ENCODE results near the gene LEMD1.

LEMD1 gene

DNA sequence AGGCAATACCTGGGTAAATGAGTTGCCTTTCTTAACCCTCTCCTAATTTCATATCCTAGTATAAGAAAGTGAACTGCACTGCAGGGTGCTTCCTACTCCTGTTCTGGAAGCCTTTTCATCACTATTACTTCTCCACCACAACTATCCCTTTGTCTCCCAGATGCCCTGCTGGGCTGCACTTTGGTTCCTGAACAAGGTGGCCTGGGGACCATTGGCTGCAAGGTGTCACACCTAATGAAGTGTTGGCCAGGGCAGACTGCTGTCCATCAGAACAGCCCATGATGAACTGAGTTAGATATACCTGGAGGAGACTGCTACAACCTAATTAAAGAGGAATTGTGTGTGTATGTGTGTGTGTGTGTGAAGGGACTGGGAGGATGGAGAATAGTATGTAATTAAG lies 63.3 kb downstream of the LEMD1 start:
- no peak overlapping the region for H3K27ac ChIP-seq
- DNase-seq (ENCODE audit: low read depth, low spot score), result no peak

DNA sequence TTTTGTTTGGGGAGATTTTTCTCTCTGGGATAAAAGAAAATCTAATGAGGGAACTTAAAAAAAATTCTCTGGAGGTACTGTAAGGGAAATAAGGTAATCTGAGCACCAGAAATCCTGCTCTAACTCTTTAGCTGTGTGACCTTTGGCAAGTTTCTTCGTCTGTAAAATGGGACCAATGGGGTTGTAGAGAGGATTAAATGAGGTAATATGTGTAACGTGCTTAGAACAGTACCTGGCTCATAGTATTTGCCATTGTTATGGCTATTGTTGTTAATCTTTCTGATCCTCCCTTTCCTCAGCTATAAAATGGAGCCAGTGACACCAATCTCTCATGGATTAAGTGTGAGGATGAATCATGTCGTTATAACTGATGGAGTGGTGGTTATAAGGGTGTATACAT lies 64.3 kb downstream of the LEMD1 start:
- no peak for DNase-seq (ENCODE audit: low read depth, low spot score)
- H3K27ac ChIP-seq, result no peak overlapping the region

DNA sequence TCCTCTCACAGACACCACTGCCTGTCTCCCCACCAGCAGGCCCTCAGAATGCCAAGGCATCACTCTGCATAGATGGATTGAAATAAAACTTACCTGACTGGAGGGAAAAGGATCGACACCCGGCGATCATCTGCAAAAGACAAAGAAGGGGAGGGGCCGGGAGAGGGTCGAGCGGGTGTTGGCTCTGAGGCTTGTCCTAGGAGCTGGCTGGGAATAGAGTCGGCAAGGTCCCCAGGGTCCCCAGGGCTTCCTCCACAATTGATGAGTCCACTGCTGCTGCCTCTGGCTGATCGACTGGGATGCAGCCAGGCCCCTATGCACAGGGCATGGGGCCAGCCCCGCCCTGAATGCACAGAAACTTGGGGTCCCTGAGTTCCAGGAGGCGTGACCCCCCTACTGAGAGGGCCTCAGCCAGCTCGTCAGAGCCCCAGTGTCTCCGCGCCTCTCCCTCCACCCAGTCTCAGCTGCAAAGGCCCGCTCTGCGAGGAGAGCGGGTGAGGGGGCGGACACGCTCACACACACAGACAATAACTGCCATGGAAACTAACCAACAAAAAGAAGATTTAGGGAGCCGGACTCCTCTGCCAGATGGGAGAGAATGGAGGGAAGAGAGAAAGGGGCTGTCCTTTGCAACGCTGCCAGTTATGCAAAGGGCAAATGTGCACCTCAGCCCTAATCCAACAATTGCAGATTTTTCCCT lies 65.3 kb downstream of the LEMD1 start, which contains the start of gene KLHDC8A:
Gene KLHDC8A (minus strand): TSS at position 483 of the 700 bp plus-strand sequence. CDS start 13,318 bp downstream, outside the sequence.
- H3K27ac ChIP-seq, result no peak within 1 kb of the TSS
- no peak for DNase-seq (ENCODE audit: low read depth, low spot score)

DNA sequence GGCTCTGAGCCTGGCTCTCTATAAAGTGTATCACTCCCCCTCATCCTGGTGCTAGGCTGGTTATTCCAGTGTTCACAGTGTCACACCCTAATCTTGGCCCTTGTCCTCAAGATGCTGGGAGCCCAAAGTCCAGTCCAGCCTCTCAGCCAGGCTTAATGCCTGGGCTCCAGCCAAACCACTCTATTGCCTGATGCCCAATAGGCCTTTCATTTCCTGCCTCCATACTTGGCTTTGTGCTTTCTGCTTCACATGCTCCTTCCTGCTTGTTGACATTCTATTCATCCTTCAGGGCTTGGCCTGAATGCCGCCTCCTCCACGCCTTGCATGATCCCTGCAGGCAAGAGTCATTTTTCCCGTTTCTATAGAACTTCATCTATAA lies 66.8 kb downstream of the LEMD1 start:
- peak; percentile 51 for DNase-seq (ENCODE audit: low read depth, low spot score)
- H3K27ac ChIP-seq, result peak overlapping the region; percentile 47

DNA sequence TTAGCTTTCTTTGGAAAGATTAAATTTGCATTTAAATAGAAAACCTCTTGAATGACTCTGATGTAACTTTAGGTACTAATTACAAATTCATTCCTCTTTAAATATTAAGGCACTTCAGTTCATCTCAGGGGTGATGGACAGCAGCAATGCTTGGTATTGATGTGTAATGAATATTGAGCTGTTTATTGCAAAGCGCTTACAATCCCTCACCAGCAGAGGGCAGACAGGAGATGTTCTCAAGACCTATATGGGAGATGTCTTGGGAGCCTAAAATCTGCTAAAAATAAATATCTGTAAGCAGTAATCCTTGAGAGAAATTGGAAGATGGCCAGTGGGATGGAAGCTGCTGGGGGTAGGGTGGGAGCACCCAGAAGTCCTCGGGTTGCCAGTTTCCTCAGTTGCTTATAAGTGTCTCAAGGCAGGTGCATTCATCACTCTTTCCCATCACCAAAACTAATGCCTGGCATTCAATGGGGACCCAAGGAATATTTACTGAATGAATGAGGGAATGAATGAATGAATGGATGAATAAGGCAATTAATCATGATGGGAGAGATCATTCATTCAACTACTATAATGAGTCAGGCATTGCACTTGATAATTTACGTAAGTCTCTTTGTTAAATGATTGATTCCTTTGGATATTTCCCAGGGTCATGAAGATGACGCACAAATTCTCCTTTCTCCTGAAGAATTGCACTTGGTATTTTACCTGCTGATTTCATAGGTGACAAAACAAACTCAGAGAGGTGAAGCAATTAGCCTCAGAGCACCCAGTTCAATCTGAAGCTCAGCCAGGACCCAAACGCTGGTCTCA lies 67.4 kb downstream of the LEMD1 start:
- H3K27ac ChIP-seq, result peak overlapping the region; percentile 47
- DNase-seq (ENCODE audit: low read depth, low spot score), result no peak

DNA sequence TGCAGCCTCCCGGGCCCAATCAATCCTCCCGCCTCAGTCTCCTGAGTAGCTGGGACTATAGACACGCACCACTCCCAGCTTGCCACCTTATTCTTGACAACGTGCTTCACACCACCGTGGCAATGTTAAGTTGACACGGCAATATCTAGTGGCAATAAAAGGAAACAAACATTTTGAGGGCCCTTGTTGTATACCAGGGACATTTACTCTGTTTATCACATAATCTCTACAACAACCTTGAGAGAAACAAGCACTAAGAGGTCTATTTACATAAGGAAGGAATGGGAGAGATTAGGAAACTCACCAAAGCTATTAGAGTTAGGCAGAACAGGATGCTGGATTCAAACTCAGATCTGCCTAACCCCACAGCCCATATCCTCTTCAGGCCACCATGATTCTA lies 68.2 kb downstream of the LEMD1 start:
- DNase-seq (ENCODE audit: low read depth, low spot score), result no peak
- H3K27ac ChIP-seq, result no peak overlapping the region

DNA sequence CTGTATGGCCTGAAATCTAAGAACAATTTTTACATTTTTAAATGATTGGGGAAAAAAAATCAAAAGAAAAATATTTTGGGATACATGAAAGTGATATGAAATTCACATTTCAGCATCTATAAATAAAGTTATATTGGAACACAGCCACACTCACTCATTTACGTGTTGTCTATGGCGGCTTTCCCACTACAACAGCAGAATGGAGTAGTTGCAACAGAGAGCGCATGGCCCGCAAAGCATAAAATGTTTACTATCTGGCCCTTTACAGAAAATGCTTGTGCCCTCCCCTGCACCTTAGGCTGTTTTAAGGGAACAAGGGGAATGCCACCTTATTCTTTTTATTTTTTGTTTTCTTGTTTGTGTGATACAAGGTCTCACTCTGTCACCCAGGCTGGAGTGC lies 68.7 kb downstream of the LEMD1 start:
- H3K27ac ChIP-seq, result no peak overlapping the region
- no peak for DNase-seq (ENCODE audit: low read depth, low spot score)

DNA sequence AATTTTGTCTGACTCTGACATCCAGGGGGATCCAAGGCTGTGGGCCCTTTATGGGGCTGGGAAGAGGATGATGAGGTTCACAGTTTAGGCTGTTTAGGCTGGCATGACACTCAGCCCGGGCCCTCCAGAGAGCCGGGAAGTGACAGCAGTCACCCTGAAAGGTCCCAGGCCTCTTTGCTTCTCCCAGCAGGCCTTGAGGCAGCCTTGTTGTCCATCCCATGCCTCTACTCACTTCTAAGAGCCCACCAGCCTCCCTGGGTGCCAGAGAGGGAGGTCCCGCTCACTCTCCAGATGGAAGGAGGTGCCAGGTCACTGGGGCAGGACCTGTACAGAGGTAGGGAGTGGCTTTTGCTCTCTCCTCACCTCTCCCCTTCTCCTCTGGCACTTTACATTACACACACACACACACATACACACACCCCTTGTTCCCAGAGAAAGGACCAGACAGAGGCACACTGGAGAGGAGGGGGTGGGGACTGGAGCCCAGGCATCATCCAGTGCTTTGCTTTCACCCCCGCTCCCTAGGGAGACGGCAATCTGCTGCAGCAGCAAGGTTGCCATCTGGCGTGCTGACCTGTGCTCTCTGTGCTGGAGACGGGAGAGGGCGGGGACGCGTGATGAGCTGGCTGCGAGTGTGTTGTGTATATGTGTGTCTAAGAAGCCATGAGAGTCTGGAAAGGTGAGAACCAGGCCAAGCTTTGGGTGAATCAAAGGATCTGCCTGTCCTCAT lies 69.7 kb downstream of the LEMD1 start:
- peak; percentile 45 for DNase-seq (ENCODE audit: low read depth, low spot score)
- H3K27ac ChIP-seq, result no peak overlapping the region

DNA sequence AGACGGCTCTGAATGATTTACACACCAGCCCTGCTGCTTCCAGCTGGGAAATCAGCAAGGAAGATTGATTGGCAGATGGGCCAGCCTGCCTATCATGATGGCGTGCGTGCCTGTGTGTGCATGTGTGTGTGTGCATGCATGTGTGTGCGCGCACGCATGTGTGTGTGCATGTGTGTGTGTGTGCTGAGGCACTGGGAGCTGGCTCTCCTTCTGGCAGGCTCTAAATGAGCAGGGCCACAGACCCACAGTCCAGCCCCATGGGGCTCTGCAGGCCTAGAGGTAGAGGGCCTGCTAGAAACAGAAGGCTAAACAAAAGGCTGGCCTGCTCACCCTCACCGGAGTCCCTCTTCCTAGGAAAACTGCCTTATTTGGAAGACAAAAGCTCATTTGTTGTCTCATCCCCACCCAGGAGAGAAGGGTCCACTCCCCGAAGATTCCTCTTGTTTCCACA lies 71.1 kb downstream of the LEMD1 start:
- H3K27ac ChIP-seq, result no peak overlapping the region
- no peak for DNase-seq (ENCODE audit: low read depth, low spot score)

DNA sequence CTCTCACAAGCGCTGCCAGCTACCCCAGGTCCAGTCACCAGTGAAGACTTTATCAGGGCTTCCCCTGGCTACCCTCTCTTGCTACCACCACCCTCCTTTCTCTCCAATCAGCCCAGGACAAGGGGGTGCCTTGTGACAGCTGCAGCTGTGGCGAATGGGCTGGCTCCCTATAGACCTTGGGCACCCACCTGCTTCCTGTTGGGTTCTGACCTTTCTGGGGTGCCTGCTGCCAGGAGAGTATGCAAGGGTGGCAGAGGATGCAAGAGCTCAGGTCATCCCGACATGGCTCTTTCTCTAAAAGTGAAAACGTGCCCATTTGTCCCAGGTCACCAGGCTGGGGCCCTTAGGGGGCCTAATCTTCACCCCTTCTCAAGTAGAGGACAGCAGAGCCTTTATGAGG lies 71.7 kb downstream of the LEMD1 start:
- no peak overlapping the region for H3K27ac ChIP-seq

DNA sequence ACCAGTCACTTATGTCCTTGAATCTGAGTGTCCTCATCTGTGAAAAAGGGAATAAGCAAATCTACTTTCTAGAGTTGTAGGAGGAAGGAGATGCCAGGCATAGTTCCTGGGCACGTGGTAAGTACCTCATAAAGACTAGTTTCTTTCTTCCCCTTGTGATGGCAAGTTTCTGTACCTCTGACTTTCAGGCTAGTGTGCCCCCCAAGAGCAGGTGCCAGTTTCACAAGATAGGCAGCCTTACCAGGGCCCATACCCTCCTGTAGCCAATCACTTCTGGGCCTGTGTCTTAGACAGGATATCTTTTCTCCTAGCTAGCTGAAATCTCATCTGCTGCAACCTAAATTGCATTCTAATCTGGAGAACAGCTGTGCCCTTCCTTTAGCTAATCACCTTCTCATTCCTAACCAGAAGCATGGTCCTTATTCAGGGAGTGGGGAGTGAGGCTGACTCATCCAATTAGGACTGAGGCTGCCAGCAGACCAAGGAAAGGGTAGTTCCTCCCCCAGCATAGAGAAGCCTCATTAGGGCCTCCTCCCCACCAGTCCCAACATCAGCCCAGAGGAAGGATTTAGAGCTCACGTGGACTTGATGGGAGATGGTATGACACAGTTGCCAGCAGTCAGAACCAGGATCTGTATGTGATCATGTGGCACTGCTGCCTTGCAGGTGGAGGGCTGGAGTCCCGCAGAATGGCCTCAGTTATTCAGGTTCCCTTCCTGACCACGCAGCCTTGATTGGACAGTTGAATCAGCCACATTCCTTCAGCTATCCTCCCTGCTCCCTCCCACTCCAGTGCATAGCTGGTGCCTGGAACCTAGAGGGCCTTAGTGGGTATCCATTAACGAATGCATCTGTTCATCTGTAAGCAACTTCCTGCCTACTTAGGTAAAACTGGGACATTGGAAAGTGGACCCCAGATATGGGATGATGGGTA lies 73.0 kb downstream of the LEMD1 start:
- DNase-seq (ENCODE audit: low read depth, low spot score), result no peak
- H3K27ac ChIP-seq, result no peak overlapping the region

More for the DNA sequence above, 71.7 kb downstream of the LEMD1 start:
- DNase-seq (ENCODE audit: low read depth, low spot score), result no peak

DNA sequence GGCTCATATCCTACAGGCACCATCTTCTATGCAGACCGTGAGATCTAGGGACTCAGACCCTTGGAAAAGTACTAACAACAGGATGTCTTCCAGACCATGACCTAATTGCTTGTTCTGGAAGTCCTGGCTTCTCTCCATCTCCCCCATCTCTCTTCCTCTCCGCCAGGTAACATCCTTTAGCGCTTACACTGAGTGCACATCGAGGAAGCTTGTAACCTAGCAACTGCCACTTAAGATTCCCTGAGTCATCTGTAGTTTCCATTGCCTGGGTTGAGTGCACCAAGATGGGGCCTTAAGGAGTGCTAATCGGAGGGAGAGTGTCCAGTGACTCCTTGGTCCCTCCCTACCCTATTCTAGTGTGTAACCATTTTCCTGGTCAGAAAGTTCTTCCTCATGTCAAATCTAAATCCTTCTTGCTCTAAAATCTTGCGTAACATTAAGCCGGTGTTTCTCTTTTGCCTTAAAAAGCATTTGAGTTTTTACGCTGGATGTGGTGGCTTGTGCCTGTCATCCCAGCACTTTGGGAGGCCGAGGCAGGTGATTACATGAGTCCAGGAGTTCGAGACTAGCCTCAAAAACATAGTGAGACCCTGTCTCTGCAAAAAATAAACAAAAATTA lies 74.8 kb downstream of the LEMD1 start:
- H3K27ac ChIP-seq, result no peak overlapping the region
- no peak for DNase-seq (ENCODE audit: low read depth, low spot score)

DNA sequence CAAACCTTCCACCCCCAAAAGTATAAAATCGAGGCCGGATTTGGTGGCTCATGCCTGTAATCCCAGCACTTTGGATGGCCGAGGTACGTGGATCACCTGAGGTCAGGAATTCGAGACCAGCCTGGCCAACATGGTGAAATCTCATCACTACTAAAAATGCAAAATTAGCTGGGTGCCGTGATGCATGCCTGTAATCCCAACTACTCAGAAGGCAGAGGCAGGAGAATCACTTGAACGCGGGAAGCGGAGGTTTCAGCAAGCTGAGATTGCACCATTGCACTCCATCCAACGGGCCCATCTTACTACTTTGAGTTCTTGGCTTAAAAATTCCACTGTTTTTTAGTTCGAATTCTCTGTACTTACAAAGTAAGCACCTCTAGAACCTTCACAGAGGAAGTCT lies 76.1 kb downstream of the LEMD1 start:
- H3K27ac ChIP-seq, result no peak overlapping the region
- DNase-seq (ENCODE audit: low read depth, low spot score), result no peak

DNA sequence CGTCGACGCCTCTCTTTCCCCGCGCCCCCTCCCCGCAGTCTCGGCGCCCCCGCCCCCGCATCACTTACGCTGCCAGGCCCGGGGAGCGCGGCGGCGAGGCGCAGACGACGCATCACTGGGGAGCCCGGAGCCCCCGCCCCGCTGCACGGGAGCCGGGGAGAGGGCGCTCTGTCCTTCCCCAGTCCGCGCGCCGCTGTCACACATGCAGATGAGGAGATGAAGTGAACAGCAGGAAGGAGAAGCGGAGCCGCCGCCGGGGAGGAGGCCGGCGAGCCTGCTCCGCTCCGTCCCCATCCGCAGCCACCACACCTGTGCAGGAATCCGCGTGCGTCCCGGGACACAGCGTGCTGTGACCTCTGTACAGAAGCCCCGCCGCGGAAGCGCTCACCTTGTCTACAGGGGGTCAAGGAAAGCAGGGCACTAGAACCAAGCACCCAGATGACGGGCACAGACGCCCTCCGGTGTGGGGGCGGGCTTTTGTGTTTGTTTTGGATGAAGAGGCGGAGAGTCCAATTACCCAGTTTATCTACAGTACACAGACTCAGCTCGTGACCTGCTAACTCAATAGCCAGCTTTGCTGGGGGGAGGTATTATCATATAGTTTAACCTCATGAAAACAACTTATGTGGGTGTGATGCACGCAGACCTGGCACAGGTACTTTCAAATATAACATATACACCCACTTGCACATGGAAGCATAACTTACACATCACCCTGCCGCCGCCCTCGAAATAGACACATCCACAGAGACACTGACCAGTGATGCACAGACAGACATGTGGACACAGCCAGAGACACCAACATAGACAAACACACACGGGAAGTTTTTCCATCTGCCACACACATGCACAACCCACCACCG lies 77.6 kb downstream of the LEMD1 start:
- no peak for DNase-seq (ENCODE audit: low read depth, low spot score)
- H3K27ac ChIP-seq, result no peak overlapping the region

DNA sequence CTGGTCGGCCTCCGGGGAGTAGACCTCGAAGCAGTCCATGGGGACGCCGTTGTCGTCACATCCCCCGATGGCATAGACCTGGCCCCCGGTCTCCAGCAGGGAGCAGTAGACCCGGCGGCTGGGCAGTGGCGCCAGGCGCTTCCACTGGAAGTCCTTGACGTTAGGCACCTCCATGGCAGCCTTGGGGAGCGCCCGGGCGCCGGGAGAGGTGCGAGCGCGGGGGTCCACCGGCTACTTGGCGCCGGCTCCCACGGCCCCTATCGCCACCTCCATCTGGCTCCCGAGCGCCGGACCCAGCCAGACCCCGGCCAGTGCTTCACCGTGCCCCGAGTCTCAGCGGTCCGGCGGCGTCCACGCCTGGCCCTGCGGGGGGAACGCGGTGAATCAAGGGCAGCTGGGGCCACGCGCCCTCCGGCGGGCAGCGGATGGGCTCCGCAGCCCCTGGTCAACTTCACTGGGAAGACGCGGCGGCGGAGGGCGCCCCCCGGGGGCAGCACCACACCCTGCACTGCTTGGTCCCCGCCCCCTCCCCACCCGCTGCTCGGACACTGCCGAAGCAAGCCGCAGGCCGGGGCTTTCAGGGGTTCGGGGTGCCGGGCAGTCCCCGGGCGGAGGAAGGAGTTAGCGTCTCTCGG lies 78.3 kb downstream of the LEMD1 start:
- no peak for DNase-seq (ENCODE audit: low read depth, low spot score)
- no peak overlapping the region for H3K27ac ChIP-seq

DNA sequence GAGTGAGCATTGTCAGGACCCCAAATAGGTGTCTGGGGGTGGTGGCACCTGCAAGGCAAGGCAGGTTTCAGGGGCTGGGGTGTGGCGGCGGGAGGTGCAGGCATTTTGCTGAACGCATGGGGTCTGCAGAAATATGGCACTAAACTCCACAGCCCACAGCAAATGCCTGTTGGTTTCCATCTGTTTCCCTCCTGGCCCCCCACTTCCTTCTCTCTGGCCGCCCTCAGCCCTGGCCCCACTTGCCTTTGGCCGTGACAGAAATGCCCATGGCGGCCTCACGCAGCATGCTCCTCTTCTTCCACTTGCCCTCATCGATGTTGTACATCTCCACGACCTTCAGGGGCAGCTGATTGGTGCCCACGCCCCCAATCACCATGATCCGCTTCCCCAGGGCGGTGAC lies 78.9 kb downstream of the LEMD1 start:
- no peak for DNase-seq (ENCODE audit: low read depth, low spot score)
- no peak overlapping the region for H3K27ac ChIP-seq

DNA sequence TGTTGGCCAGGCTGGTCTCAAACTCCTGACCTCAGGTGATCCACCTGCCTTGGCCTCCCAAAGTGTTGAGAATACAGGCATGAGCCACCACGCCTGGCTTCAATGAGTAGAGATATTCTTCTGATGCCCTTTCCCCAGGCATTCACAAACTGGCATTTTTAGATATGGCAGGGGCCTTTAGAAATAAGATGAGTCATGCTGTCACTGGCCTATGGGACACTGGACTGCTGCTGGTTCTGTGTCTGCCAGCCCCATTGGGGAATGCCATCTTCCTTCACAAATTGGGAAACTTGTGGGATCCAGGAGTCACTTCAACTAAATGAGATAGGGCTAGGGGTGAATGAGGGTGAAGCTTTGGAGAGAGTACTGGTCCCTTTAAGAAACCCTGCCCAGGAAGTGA lies 81.2 kb downstream of the LEMD1 start:
- H3K27ac ChIP-seq, result peak overlapping the region; percentile 25
- no peak for DNase-seq (ENCODE audit: low read depth, low spot score)

DNA sequence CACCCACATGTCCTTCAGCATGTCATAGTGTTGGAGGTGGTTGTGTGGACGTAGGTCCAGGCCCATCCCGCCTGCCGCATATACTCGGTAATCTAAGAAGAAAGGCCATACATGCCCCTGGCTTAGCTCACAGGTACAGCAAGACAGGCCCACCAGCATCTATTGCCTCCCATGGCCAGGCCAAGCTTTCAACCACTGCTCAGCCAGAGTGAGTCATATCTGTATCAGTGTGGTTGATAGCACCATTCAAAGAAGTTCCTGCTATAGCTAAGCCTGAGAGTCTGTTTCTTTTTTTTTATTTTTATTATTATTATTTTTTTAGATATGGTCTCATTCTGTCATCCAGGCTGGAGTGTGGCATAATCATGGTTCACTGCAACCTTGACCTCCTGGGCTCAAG lies 82.1 kb downstream of the LEMD1 start:
- DNase-seq (ENCODE audit: low read depth, low spot score), result no peak

More for the DNA sequence above, 82.1 kb downstream of the LEMD1 start:
- no peak overlapping the region for H3K27ac ChIP-seq

All from epithelial cell of prostate (primary cell).